LoVo (cell line): ENCODE measurements around the gene CRYGB.
"Not testable (repeated sequence)": the region's sequence is repeated elsewhere in the genome, so short reads cannot be mapped to it uniquely, and the experiment has no call there.

ENCODE experiments used
- DNase-seq: peaks from one replicate; pipeline ENCODE4 v3.0.0-alpha.2; 2016; ENCODE audit warnings: low spot score

Gene CRYGB

DNA sequence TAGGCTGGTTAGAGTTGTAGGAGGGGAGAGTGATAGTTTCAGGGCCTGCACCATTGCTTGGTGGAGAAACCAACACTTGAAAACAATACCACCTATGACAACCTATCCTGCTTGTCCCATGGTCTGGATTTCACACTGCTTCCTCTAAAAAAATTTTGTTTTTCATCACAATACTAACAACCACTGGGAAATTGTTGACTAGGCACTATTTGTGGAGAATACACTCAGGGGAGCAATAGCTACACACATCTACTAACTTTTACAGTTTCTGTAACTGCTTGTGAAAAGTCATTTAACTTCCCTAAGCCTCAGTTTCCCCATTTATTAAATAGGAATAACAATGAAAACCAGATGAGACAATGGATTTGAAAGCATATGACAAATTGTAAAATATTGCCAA lies 4.1 kb upstream of the CRYGB start:
- DNase-seq = no peak

DNA sequence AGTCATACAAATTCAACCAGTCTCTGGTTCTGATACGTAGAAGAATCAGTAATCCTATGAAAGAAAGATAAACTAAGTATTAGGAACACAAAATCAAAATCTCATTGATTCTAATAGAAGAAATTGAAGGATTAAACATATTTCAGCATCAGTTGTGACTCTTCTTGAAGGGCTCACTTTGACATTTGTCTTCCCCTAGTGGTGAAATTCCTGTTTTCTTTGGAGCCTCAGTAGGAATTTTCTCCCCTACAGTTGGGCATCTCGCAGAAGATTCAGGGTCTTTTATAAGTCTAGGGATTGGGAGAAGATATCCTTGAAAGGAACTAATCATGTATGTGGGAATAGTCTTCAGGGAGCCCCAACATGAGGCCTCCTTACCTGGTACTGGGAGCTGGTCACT lies 2.8 kb upstream of the CRYGB start:
- no peak for DNase-seq

DNA sequence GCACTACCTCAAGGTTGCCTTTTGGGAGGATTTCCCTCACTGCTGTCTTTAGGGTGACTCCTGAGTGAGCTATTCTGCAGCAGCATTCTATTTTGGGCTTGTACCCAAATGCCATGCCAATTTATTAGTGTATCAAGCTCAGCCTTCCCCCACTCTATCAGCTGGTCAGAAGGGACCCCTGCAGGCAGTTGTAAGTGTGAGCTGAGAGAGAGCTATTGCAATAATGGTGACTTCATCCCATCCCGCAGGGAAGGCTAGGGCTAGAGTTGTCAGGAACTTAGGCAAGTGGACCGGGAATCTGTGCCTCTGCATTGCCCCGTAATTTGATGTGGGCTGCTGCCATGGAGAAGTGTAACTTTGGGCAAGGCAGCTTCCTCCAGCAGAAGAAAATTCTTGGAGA lies 1.8 kb upstream of the CRYGB start:
- DNase-seq = no peak

DNA sequence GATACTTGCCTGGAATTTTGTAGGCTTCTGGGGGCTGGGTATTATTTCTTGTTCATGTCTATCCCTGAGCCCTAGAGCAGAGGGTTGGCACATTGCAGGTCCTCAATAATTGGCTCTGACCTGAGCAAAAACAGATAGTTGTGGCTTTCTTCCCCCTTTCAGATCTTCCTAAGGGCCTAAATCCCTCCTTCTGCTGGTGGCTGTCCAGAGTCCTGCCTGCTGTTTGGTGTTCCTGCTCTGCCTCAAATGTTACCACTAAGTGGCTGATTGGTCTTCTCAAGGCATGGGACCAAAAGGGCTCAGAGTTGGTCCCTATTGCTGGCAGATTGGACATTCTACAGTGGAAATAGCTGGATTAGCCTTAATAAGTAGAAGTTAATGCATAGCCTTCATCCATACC lies 1.1 kb upstream of the CRYGB start:
- no peak for DNase-seq

DNA sequence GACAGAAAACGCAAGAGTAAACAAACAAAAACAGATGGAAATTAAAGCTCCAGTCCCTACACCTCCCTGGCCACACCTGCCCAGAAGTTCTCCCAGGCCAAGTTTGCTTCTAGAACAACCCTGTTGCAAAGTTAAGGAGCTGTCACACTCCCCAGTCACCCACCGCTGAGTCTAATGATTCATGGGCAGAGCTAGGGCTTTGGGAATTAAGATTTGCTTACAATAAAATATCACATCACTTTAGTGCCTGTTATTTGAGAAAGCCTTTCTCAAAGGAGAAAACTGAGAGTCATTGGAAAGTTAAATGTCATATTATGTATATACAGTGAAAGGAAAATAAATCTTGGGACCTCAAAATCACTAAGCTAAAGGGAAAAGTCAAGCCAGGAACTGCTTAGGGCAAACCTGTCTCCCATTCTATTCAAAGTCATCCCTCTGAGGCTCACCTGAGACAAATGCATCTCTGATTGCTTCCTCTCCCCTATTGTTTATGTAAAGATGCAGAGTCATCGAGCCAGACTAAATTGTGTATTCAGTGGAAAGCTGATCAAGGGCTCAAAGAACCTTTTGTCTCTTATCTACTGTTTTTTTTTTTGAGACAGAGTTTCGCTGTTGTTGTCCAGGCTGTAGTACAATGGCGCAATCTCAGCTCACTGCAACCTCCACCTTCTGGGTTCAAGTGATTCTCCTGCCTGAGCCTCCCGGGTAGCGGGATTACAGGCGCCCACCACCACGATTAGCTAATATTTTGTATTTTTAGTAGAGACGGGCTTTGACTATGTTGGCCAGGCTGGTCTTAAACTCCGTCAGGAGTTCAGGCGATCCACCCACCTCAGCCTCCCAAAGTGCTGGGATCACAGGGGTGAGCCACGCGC lies 2.8 kb downstream of the CRYGB start:
- DNase-seq = no peak

DNA sequence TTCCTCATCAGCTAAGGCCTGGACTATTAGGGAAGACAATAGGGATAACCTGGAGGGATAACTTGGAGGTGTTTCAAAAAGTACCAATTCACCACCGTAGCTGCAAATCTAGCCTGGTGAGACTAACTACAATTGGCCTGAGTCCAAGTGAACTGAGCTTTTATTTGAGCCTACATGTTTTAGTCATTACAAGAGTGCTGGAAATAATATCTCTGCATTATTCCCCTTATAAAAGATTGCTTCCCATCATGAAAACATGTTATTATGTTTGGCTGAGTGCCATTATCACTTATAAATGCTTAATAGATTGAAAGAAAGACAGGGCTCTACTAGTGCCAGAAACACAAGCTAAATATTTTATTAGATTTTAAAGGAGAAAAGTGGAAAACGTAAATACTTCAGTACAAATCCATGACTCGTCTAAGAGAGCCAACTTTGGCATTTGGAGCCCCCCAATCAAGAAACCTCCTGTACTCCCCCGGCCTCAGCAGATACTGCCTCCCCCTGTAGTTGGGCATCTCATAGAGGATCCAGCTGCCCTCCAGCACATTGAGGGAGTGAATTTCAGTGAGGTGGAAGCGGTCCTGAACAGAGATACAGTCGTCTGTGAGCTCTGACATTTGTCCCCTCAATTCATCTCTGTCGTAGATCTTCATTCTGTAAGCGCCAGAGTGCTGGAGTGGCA lies 3.6 kb downstream of the CRYGB start:
- DNase-seq = no peak

DNA sequence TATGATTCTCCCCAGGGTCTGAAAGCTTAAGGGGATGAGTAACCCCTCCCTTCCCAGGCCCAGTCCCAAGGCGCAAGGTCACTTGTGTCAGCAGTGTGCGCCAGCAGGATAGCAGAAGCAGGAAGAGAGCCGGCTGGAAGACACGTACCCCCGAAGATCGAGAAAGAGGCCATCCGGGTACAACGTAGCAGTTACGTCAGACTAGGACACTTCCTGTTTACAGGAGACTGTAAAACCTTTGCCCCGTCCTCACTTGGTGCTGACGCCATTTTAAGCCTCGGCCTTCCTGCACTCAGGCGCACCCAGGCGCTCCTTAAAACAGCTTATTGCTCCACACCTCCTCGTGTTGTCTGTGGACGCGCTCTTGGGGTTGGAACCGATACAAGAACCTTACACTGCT lies 6.5 kb downstream of the CRYGB start:
- no peak for DNase-seq

DNA sequence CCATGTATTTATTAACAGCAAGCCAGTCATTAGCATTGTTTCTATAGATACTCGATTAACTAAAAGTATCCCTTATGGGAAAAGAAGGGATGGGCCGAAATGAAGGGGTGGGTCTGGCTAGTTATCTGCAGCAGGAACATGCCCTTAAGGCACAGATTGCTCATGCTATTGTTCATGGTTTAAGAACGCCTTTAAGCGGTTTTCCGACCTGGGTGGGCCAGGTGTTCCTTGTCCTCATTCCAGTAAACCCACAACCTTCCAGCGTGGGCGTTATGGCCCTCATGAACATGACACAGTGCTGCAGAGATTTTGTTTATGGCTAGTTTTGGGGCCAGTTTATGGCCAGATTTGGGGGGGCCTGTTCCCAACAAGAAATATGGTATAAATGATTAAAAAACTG lies 7.6 kb downstream of the CRYGB start:
- DNase-seq = not testable (repeated sequence)

DNA sequence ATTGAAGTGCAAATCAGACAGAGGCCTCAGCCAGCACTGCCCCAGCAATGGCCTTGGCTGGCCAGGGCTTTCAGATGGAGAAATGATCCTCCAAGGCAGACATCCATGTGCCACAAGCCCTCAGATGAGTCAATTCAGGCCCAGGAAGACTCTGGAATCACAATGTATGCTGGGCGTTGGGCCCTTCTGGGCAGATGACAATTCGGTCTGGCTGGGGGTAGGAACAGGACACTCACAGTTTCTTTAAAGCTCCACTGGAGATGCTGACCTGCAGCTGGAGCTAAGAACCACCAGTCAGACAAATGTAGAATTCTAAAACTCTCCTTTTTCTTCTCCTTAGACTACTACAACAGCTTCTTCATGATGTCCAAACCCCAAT lies 9.3 kb downstream of the CRYGB start:
- no peak for DNase-seq

DNA sequence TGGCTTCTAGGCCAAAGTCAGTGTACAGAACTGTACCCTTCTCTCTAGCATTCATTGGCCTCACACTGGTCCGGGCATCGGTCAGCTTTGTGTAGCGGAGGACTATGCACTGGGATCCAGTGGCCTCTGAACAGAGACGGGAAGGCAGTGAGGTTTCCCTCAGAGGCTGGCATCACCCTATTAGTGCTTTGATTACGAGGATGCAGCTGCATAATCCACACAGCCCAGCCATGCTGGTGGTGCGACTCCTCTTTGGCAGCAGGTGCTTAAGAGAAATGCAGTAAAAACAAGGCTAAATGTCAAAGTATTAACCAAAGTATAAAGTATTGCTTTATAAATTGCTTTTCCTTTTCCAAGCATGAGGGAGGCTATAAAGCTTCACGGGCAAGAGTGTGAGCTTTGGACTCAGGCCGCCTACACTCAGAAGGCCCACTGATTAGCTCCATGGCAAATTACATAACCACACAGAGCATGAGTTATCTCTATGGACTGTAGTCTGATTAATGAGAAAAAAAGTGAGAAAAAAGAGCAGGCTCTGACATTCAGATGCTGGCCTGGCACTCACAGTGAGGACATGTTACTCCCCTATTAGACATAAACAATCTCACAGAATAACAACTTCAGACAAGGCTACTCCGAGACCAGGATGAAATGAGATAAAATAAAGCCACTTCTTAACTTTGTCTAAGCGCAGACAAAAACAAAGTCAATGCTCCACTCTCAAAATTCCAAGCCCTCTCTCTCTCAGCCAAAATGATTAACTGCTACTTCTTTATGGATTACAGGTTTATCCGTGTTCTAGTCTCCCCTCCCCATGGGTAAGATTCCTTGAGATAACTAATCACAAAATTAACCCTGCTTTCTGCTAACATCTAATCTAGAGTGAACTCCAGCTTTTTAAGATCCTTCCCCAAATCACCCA lies 9.9 kb downstream of the CRYGB start:
- DNase-seq = no peak

DNA sequence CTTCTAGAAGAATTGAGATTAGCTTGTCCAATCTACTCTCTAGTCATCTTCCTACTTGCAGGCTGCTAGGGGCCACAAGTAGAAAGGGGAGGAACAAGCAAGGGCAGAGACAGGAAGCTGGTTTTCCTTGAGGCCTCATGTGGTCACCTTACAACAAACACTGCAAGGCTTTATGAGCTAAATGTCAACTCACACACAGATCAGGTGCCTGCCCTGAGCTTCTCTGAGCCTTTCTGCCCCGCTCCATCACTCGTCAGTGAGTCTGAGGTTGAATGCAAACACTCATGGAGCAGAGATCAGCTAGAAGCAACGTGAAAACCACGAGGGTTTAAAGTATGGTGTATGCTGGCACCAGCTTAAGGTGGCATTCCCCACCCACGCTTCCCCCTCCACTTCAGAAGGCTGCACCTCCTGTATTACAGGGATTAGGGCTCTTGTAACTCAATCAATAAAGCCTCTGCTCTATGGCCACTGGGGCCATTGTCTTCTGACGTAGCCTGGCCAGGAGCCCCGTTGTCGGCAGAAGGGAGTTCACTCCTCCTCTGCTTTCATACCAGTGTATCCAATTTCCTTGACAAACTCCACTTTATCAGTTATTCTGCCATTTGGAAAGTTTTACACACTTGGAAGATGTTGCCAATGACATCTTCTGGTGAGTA lies 10.9 kb downstream of the CRYGB start:
- no peak for DNase-seq

DNA sequence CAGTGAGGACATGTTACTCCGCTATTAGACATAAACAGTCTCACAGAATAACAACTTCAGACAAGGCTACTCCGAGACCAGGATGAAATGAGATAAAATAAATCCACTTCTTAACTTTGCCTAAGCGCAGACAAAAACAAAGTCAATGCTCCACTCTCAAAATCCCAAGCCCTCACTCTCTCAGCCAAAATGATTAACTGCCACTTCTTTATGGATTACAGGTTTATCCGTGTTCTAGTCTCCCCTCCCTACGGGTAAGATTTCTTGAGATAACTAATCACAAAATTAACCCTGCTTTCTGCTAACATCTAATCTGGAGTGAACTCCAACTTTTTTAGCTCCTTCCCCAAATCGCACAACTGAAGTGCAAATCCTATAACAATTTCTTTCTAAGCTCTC lies 15.2 kb downstream of the CRYGB start:
- DNase-seq = no peak

DNA sequence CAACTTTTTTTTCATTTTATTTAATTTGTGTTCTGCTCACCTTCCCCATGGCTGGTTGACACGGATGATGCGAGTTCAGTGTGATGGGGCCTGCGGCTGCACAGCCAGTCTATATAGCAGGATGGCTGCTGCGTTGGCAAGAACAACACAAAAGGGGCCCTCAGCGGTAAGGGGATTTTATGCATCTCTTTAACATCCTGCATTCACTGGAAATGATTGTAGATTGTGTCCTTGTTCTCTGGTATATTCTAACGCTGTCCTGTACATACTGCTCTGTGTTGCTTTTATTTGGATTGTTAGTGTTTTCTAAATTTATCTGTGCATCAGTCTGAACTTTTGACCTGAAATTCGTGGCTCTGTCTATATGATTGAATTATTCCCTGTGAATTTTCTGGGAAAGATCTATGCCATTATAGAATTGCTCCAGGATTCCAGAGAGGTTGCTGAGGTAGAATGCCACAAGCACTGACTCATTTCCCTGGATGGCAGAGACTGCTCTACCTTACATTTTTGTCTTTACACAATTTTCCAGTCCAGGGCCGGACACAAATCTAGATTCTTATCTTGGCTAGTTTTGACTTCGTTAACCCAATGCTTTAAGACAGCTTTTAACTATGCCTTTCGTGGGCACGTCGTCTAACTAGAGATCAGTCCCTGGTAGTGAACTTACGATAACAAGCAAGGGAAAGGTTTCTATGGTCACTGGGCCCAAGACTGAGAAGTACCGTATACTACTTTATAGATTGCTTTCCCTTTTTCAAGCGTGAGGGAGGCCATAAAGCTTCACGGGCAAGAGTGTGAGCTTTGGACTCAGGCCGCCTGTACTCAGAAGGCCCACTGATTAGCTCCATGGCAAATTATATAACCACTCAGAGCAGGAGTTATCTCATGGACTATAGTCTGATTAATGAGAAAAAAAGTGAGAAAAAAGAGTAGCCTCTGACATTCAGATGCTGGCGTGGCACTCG lies 15.9 kb downstream of the CRYGB start, which contains the start of gene CRYGC:
CRYGC (minus strand) TSS at position 85 of the 968 bp plus-strand sequence; CDS start at position 49, 36 bp downstream.
- no peak for DNase-seq

DNA sequence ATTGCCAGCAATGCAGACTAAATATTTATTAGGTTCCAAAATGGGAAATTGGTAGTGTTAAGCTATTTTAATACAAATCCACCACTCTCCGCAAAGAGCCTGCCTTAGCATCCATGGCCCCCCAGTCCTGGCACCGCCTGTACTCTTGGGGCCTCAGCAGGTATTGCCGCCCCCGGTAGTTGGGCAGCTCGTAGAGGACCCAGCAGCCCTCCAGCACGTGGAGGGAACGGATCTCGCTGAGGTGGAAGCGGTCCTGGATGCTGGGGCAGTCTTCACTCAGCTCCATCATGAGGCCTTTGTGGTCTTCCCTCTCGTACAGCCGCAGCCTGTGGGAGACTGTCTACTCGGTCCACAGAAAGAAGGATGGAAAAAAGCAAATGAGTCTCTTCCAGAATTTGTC lies 17.8 kb downstream of the CRYGB start:
- DNase-seq = no peak

DNA sequence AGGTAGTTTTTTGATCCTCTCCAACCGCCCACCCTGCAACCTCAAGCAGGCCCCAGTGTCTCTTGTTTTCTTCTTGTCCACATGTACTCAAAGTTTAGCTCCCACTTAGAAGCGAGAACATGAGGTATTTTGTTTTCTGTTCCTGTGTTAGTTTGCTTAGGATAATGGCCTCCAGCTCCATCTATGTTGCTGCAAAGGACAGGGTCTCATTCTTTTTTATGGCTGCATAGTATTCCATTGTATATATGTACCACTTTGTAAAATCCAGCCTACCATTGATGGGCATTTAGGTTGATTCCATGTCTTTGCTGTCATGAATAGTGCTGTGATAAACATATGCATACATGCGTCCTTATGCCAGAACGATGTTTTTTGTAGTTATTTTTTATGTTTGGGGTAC lies 18.9 kb downstream of the CRYGB start:
- no peak for DNase-seq

DNA sequence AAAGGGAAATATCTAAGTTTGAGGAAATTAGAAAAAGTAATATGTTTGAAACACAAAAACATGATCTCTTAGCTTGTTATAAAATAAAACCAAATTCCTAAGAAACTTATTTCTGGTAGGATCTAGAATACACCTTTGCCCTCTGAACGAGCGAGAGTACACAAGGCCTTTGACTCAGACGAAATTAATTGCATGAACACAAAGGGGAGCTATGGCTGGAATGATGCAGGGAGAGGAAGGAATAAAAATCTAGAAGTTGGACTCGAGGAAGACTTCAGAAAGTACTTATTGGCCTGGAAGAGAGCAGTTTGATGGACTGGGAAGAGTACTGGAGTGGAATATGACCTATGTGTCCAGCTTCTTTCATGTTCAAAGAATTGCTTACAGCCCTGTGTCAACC lies 20.7 kb downstream of the CRYGB start:
- DNase-seq = no peak

DNA sequence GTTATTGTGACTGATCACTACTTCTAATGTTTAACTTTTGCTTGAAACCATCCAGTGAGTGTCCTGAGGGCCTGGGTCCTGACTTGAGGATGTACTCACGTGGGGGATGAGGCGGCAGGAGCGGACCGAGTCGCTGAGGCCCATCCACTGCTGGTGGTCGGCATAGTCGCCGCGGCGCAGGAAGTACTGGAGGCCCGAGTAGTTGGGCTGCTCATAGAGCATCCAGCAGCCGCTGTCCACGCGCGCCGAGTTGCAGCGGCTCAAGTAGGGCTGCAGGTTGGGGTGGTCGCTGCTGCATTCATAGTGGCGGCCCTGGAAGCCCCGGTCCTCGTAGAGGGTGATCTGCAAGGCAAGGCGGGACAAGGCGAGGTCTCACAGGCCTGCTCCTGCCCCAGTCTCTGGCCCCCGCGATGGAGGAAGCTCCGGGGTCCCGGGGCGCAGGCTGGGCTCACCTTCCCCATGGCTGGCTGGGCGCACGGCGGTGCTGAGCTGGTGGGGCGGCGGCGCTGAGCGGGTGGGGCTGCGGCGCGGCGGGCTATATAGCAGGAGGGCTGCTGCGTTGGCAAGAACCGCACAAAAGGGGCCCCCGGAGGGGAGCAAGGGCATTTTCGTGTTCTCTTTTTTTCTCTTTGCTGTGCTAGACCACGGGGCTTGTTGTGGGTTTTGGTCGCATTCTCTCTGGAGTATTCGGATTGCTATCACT lies 21.8 kb downstream of the CRYGB start, which contains the start of gene CRYGD:
CRYGD (minus strand) TSS at position 512 of the 703 bp plus-strand sequence; CDS start at position 461, 51 bp downstream.
- DNase-seq = not testable (repeated sequence)

DNA sequence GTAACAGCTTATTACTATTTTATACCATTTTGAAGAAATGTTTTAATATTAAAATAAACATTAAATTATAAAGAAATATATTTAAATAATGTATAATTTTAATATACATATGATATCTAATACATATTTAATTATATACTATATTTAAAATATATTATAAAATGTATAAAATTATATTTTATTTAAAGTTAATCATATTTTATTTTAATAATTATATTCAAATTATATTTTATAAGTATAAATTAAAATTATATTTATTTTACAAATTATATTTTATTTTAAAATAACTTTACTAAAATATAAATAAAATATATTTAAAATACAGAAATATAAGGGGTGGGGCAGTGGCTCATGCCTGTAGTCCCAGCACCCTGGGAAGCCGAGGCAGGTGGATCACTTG lies 23.7 kb downstream of the CRYGB start:
- no peak for DNase-seq

DNA sequence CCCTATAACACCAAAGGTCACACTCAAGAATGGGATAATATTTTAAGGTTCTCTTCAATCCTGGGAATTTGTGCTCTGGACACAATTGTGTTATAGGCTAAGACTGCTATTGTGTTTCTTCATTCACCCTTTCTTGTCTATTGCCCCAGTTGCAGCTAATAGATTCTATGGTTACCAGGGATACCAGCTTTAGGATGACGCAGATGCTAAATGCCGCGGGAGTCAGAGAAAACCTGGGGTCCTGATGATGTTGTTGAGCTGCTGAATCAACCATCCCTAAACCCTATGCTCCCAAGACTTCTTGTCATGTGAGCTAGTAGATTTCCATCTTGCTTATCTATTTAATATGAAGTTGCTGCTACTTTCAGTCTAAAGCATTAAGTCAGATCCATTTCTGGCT lies 27.0 kb downstream of the CRYGB start:
- no peak for DNase-seq

DNA sequence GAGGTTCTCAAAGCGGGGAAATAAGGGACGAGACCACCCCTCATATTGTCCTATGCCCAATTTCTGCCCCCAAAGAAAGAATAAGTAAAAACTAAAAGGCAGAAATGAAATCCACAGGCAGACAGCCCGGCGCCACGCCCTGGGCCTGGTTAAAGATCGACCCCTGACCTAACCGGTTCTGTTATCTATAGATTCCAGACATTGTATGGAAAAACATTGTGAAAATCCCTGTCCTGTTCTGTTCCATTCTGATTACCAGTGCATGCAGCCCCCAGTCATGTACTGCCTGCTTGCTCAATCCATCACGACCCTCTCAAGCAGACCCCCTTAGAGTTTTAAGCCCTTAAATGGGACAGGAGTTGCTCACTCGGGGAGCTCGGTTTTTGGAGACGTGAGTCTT lies 28.6 kb downstream of the CRYGB start:
- DNase-seq = not testable (repeated sequence)
